B cell (primary cell): Measurements from ENCODE around the gene TMEM140.

Source experiments
- CTCF ChIP-seq: fragments of 200-600 bp; IDR thresholded peaks from one replicate; pipeline ENCODE4 v1.8.0; 2022; ENCODE audit warnings: antibody characterized with exemption, mild to moderate bottlenecking
- EZH2 ChIP-seq: IDR thresholded peaks from 2 replicates; pipeline ENCODE4 v1.6.1; 2012; ENCODE audit warnings: borderline replicate concordance, low read depth, mild to moderate bottlenecking, moderate library complexity, low read length; ENCODE audit not compliant: insufficient read depth, poor library complexity, severe bottlenecking

- TF ChIP-seq CTCF (no peak), EZH2 (no peak)
These were observed 50.2 kb downstream of the TMEM140 start for GRCh38 chr7:135197906-135198655.
